HG02970 (cell line): Measurements from ENCODE around the gene GRAMD1C.
"Not testable (repeated sequence)": the region's sequence is repeated elsewhere in the genome, so short reads cannot be mapped to it uniquely, and the experiment has no call there.

ENCODE experiments used
- ATAC-seq: cut with Tn5 transposase; IDR thresholded peaks from one replicate; pipeline ENCODE4 v1.9.1; 2021; ENCODE audit warnings: mild to moderate bottlenecking, moderate library complexity, moderate number of reproducible peaks; ENCODE audit not compliant: unreplicated experiment, low FRiP score

The GRAMD1C gene

DNA sequence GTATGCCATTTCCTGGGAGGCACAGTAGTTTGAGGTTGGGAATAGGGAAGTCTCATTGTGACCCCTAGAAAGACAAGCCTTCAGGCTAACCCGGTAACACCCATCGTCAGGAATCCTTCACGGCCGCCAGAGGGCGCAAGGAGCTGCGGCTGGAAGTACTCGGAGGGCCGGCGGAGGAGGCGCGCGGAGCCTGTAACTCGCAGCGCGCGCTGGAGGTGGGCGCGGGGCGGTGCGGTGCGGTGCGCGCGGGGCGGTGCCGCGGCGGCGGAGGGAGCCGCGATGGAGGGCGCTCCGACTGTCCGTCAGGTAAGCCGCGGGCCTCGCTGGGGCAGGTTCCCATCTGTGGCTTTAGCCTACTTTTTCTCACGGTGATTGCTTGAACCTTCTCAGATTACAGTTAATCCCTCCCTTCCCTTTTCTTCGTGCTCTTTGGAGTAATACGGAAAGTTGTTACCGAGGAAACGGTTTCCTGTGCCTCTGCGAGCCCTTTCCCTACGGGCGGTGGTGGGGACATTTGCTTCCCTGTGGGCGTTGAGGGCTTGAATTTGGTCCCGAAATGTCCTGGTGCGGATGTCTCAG is at the start of gene GRAMD1C:
TSS of gene GRAMD1C (plus strand) at position 158 of the 579 bp plus-strand sequence. CDS start at position 280, 122 bp downstream.
- peak; percentile 89 for ATAC-seq

DNA sequence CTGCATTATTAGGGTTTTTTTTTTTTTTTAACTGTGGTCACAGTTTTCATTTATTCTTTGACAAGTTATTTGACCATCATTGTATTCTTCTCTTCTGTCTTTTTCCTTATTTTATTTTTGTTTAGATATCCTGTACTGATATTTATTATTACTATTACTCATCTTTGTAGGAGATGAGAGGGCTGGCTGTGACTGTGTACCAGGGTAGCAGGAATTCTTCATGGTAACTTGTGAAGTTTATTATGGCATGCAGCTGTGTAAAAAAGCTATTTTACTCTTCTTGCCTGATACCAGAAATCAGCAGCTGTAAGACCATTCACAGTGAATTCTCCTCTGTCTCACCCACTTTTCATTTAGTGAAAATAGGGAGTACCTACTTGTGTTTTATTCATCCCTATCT is 47.2 kb upstream of the GRAMD1C start:
- ATAC-seq: no peak

DNA sequence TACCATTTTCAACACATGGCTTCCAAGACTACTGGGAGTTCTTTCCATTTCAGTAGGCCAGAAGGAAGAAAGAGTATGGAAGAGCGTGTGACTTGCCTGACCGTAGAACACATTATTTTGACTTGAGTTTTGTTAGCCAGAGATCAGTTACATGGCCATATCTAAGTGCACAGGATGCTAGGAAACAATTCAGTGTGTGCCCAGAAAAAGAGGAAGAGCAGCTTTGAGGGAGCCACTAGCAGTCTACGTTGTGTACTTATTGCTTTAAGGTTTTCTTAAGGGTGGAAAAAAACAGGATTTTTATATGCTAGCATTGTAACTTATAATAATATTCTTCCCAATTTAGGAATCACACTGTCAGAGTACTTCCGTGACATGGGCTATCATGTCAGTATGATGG is 44.1 kb upstream of the GRAMD1C start:
- ATAC-seq: no peak

DNA sequence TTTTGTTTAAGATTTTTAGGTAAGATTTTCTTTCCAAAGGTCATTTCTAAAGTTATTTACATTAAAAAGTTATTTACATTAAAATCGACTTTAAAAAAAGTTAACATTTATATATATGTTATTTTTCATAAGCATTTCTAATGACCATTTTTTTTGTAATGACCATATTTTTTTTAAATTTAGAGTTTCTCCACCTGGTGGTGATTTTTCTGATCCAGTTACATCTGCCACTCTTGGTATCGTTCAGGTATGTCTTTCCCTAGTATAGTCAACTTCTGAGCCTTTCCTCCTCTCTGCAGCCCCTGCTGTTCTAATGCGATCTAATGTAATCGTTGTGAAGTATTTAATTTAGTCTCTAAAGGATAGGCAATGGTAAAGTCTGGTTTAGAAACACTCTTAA is 42.9 kb upstream of the GRAMD1C start:
- no peak for ATAC-seq

DNA sequence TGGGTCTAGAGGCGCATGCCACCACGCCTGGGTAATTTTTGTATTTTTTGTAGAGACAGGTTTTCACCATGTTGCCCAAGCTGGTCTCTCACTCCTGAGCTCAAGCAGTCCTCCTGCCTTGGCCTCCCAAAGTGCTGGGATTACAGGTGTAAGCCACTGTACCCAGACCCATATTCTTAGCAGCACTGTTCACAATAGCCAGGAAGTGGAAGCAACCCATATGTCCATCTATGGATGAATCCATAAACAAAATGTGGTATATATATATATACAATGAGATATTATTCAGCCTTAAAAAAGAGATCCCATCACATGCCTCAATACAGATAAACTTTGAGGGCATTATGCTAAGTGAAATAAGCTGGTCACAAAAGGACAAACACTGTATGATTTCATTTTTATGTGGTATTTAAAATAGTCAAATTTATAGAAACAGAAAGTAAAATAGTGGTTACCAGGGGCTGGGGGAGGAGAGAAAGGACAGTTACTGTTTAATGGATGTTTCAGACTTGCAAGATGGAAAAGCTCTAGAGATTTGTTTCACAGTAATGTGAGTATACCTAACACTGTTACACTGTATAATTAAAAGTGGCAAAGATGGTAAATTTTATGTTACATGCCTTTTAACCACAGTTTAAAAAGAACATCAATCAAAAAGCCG is 35.7 kb upstream of the GRAMD1C start:
- ATAC-seq: no peak

DNA sequence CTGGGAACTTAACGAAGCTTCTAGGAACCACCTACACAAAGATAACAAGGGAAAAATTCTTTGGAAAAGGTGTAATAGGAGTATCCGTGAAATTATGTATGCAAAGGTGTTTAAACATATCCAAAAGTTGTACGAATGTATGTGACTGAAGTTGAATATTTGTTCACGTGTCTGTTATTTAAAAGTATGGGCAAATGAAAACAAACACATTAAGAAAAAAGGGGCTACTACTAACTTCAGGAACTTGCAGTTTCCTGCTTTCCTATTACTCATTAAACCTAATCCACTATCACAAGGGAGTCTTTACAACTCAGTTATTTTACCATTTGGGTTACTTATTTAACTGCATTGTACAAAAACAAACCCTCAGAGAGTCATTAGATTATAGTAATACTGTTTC is 33.9 kb upstream of the GRAMD1C start:
- ATAC-seq: no peak

DNA sequence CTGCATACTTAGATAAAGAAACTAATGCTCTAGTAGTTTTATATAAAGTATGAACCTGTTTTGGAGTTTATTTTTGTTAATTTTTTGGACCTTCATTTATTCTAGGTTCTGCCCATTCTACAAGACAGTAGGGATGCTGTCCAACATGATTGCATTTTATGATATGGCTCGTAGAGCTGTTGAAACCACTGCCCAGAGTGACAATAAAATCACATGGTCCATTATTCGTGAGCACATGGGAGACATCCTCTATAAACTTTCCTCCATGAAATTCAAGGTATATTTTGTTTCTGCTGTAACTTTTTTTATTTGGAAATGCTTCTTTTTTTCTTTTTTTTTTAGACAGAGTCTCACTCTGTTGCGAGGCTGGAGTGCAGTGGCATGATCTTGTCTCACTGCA is 33.3 kb upstream of the GRAMD1C start:
- no peak for ATAC-seq

DNA sequence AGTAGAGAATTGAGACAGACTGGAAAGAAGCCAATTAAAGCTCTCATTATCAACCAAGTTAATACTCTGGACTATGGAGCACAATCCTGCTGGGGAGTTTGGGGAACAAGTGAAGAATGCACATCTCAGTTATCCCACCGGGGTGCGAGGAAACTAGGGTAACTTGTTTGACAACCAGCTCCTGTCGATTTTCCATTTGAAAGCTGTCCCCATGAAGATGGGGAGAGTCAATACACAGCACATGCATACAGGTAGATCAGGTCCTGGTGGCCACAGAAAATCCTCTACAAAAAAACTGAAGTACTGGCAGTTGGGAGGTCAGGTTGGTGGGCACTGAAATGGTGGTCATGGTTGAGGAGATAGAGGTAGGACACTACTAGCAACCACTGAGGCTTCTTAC is 25.7 kb upstream of the GRAMD1C start:
- ATAC-seq: no peak

DNA sequence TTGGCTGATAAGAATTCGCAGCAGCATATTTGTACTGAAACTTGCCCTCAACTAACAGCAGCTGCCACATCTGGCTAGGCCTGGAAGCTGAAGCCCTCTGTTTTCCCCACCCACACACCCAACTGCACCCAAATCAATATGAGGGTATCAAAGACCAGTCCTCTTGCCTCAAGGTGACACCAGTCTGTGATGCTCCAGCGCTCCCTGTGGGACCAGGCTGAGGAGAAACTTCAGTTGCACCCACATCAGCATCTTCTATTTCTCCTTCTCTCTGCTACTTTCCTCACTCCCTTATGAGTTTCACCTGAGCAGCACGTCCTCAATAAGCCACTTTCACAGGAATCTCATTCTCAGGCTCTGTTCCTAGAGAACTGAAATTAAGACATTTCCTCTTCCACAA is 18.7 kb upstream of the GRAMD1C start:
- ATAC-seq: no peak

DNA sequence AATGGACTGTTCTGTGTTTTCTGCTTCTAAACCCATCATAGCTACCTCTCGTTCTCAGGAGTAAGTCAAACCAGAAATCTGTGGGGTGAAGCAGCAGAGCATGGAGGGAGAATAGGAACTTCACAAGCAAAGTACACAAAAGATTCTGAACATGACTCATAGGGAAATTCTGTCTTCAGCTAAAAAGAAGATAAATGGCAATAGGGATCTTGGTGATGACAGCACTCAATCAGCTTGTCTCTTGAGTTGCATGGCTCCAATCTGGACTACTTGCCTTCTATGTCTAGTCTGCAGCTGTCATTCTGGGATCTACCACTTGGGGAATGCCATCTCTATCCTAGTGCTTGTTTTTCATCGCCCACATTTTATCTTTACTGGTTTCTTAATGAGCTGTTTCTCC is 13.5 kb upstream of the GRAMD1C start:
- ATAC-seq: no peak

DNA sequence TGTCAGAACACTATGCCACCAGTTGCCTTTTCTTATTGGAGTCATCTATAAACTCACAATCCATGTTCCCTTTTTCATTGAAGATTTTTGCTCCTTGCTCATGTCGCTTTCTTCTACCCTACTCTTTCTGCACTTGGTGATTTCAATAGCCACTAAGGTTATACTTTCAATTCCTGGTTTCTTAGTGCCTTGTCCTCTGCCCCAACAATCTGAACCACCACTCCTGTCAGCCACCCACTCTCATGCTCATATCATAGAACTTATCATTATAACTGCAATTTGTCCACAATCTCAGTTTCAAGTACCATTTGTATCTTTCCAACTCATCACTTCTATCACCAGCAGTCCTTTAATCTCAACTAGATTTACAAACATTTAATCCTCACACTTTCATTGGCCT is 10.0 kb upstream of the GRAMD1C start:
- ATAC-seq: no peak

DNA sequence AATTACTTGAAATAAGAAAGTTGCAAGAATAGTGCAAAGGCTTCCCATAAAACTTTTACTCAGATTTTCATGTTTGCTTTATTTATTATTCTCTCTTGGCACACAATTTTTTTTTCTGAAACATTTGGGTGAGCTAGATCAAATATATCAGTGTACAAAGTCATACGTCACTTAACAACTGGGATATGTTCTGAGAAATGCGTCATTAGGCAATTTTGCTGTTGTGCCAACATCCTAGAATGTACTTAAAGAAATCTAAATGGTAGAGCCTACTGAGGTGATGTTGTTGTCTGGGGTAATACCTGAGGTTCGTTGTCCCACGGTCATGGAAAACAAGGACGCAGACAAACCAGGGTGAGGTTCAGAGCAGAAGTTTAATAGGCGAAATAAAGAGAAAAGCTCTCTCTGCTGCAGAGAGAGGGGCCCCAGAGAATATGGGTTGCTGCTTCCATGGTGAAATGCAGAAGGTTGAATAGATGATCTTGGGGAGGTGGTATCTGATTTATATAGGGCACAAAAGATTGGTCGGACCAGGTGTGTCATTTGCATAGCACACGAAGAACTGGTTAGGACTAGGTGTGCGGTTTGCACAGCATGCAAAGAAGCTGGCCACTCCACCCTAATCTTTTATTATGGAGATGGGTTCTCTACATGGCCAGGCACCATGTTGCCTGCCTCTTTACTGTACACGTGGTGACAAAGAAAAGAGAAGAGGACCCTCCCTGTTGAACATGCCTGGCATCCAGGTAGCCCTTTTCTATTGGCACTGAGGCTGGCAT is 8.8 kb upstream of the GRAMD1C start:
- no peak for ATAC-seq

DNA sequence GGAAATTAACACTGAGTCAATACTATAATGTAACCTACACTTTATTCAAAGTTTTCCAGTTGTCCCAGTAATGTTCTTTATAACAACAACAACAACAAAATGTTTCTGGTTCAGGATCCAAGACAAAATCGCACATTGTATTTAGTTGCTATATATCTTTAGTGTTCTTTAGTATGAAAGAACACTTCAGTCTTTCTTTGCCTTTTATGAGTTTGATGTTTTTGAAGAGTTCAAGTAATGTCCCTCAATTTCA is 7.6 kb upstream of the GRAMD1C start:
- ATAC-seq: no peak

DNA sequence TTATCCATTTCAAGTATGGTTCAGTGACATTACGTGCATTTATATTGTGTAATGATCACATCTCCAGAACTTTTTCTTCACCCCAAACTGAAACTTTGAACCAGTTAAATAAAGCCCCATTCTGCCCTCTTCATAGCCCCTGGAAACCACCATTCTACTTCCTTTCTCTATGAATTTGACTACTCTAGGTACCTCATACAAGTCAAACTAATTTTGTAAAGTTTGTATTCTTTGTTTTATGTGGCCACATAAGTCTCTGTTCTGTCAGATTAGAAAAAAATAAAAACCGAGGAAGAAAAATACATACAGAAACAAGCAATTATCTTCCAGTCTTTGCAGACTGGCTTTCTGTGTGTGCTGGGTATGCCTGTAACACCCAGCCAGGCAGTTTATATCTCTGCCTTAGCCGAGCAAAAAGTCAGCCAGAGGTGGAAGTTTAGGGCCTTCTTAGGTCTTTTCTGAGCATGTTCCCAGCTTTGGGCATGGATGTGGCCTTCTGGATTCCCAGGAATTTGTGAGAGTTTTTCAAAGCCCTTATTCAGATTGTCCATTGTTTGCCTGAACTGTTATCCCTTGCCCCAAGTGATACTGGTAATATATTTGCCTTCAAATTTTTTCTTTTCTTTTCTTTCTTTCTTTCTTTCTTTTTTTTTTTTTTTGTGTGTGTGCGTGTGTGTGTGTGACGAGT is 6.0 kb upstream of the GRAMD1C start:
- ATAC-seq: no peak

DNA sequence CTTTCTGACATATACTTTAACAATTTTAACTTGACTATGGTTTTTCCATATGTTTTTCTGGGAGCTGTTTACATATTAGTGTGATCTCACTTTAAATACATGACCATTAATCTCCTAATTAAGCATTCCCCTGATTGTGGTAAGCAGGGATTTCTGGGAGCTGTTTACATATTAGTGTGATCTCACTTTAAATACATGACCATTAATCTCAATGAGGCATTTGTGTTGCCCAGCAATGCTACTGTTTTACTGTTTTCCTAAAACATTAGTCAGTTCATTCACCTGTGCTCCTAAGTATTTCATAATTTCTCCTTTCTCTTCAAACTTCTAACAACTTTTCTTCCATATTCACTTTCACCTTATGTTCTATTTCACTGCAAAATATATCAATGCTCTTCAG is 3.6 kb upstream of the GRAMD1C start:
- no peak for ATAC-seq

DNA sequence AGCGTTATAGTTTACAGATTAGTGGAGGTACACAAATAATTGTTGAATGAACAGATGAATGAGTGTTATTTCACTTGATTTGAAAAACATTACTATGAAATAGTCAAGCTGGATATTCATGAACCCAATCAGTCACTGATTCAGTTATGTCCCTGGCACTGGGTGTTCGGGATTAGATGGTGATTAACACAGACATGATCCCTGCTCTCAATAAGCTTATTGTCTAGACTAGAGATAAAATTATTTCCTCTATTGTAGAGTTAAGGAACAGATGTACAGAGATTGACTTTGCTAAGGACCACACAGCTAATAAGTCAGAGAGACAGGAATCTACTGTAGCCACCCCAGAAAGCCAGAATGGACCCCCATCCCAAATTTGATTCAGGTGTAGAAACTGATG is 963 bp downstream of the GRAMD1C start:
- ATAC-seq: no peak

DNA sequence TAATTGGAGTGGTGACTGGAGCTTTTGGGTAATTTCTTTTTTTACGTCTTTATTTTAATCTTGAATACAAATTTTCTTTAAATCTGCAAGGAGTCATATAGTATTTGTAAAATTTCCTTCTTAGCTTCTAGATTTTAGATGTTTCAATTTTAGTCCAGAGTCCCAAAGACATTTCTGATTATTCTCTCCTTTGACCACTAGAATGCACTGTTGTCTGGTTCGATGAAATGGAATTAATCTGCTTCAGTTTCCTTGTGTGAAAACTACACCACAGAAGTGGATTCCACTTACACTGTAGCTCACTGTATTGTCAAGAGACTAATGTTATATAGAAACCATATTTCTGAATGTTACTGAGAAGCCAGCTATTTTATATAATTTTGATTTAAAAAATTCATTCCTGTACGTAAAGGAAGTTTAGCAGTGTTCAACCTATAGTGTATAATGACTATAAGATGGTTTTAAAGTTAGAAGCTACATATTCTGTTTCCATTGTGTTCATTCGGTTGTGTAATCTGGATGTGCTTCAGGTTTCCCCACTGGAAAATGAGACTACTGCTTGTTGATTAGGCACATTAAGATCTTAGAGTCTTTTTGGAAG is 6.1 kb downstream of the GRAMD1C start:
- no peak for ATAC-seq

DNA sequence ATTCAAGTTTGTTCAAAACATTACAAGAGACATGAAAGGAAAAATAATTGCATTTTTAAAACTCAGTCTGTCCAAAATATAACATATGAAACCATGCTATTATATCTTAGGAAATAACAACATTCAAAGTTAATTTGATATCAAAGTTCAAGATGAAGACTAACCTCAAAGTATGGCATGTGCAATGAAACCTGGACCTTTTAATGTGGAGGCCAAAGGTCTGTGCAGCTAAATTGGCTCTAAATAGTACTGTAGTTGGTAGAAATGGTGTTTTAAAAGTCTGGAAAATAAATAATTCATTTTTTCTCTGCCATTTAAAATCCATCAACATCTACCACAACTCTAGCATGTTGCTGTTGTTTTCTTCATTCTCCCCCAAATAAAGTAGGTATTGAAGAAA is 8.7 kb downstream of the GRAMD1C start:
- ATAC-seq: no peak

DNA sequence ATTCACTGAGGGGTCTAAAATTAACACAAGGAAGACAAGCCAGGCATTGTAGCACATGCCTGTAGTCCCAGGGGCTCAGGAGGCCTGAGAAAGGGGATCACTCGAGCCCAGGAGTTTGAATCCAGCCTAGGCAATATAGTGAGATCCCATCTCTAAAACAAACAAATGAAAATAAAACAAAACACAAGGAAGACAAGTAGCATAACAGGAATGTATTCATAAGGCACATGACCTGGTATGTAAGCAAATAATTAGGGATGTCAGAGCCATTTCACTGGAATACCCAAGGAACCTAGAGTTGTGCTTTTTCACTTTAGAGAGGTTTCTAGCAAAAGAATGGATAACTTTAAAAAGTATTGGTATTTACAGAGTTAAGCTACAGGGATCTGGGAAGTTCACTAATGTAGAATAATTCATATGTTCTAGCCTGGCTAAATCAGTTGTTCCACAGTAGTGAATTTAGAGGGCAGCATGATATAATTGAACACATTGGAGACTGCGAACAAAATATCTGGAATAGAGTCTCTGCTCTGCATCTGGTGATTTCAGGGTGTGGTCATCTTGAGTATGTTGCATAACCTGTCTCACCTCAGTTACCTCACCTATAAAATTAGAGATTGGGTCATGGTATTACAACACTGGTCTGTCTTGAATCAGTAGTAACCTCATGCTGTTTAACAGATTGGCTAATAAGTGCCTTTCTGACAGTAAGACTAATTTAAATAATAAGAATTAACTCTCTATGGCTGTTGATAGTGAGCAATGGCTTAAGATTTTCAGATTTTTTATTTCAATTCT is 9.3 kb downstream of the GRAMD1C start:
- no peak for ATAC-seq

DNA sequence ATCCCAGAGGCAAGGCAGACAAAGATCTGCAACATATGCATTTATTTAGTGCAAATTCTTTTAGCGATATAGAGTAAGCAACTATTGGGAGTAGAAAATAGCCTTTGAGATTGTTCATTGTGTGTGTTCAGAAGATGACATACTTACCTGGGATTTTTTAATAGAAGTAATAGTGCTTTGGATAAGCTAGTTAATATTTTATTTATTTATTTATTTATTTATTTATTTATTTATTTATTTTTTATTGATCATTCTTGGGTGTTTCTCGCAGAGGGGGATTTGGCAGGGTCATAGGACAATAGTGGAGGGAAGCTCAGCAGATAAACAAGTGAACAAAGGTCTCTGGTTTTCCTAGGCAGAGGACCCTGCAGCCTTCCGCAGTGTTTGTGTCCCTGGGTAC is 10.5 kb downstream of the GRAMD1C start:
- ATAC-seq: not testable (repeated sequence)
